Subcutaneous abdominal adipose tissue (tissue), 5 donors: ENCODE results near the gene SPAG4.

Experiments used
- H3K27ac ChIP-seq: one replicate; pipeline ENCODE4 v1.7.0; 2013; ENCODE audit warnings: low read depth, mild to moderate bottlenecking, inconsistent platforms, low read length, moderate library complexity
- H3K27me3 ChIP-seq, 5 donors: one replicate each; pipeline ENCODE4 v1.7.0; 2013; ENCODE audit warnings: low read length in 5 of 5, inconsistent platforms in 1 of 5; ENCODE audit not compliant: control insufficient read depth in 5 of 5, insufficient read depth in 4 of 5
- H3K36me3 ChIP-seq, 5 donors: one replicate each; pipeline ENCODE4 v1.7.0; 2013; ENCODE audit warnings: low read length in 5 of 5; ENCODE audit not compliant: control insufficient read depth in 5 of 5, insufficient read depth in 5 of 5
- H3K4me1 ChIP-seq, 5 donors: one replicate each; pipeline ENCODE4 v1.7.0; 2013; ENCODE audit warnings: low read length in 5 of 5, mild to moderate bottlenecking in 3 of 5, moderate library complexity in 1 of 5; ENCODE audit not compliant: control insufficient read depth in 5 of 5, insufficient read depth in 5 of 5
- H3K4me3 ChIP-seq, 5 donors: one replicate each; pipeline ENCODE4 v1.7.0; 2013; ENCODE audit warnings: low read length in 5 of 5, low read depth in 1 of 5
- H3K9ac ChIP-seq, 5 donors: one replicate each; pipeline ENCODE4 v1.7.0; 2013; ENCODE audit warnings: low read length in 5 of 5, mild to moderate bottlenecking in 4 of 5, moderate library complexity in 3 of 5
- H3K9me3 ChIP-seq, 5 donors: one replicate each; pipeline ENCODE4 v1.7.0; 2013; ENCODE audit warnings: low read length in 5 of 5; ENCODE audit not compliant: control insufficient read depth in 5 of 5
- donor health status: healthy.
- donor health status: healthy.
- donor health status: healthy.
- donor health status: healthy.
- donor health status: healthy.

The SPAG4 gene

GRCh38 chr20:35636095-35636494 lies 20.5 kb downstream of the SPAG4 start:
- Histone ChIP-seq H3K9me3 (no peaks in the 10 kb centered on the region), H3K4me1 (peaks cover 0 to 13% (median 9%) of the 10 kb centered on the region in 5 donors), H3K9ac (peak overlapping the region in 1 of 5 donors; percentile 19), H3K36me3 (peaks cover 0 to 17% (median 13%) of the 10 kb centered on the region in 5 donors), H3K27me3 (no peaks in the 10 kb centered on the region), H3K4me3 (no peak overlapping the region), H3K27ac (no peak overlapping the region)

- H3K27ac ChIP-seq: no peak overlapping the region
- peaks cover 0 to 16% (median 9%) of the 10 kb centered on the region in 5 donors for H3K4me1 ChIP-seq
- peaks cover 0 to 5% (median 1%) of the 10 kb centered on the region in 5 donors for H3K36me3 ChIP-seq
- no peak overlapping the region for H3K9ac ChIP-seq
- no peaks in the 10 kb centered on the region for H3K9me3 ChIP-seq
- H3K4me3 ChIP-seq: no peak overlapping the region
- H3K27me3 ChIP-seq: no peaks in the 10 kb centered on the region
These were observed 21.6 kb downstream of the SPAG4 start for GRCh38 chr20:35637276-35637675.

GRCh38 chr20:35638751-35639150 lies 23.1 kb downstream of the SPAG4 start:
- Histone ChIP-seq H3K36me3 (no peaks in the 10 kb centered on the region), H3K9ac (no peak overlapping the region), H3K27me3 (no peaks in the 10 kb centered on the region), H3K4me3 (no peak overlapping the region), H3K27ac (no peak overlapping the region), H3K4me1 (peaks cover 0 to 16% (median 9%) of the 10 kb centered on the region in 5 donors), H3K9me3 (no peaks in the 10 kb centered on the region)

GRCh38 chr20:35640724-35641123 lies 25.1 kb downstream of the SPAG4 start:
- Histone ChIP-seq H3K27me3 (no peaks in the 10 kb centered on the region), H3K4me1 (peaks cover 0 to 11% (median 7%) of the 10 kb centered on the region in 5 donors), H3K27ac (no peak overlapping the region), H3K9me3 (no peaks in the 10 kb centered on the region), H3K36me3 (no peaks in the 10 kb centered on the region), H3K9ac (no peak overlapping the region), H3K4me3 (no peak overlapping the region)

DNA sequence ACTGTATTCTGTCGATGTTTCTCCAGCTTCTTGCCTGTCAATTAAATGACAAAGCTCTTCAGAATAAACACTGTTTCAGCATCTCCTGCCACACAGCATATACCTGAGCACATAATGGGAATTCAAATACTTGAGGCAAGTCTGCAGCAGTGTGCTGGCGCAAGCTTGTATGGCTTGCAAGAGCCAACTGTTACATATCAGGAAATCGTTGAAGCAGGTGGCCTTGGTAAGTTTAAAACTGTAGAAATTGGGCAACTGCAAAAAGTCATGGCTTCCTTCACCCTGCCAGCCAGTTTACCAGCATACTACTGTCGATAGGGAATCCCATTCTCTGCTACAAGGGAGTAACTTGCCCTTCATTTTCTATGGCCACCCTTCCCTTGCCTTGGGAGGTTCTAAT lies 26.1 kb downstream of the SPAG4 start:
- no peak overlapping the region for H3K27ac ChIP-seq
- no peaks in the 10 kb centered on the region for H3K9me3 ChIP-seq
- H3K4me1 ChIP-seq: peaks cover 0 to 4% (median 2%) of the 10 kb centered on the region in 5 donors

DNA sequence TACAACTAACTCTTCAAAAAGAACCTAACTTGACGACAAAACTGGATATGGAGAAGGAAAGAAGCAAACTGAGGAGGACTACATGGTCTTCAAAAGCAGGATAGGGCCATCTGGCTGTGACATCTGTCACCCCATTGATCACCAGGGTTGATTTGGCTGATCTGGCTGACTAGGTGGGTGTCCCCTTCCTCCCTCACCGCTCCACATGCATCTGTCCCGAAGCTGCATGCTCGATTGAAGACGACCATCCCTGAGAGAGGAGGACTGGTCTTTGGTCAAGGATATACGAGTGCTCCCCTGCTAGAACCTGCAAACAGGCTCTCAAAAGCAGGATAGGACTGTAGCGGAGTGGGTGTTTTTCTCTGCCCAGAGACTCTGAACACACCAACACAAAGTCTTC lies 27.4 kb downstream of the SPAG4 start:
- Histone ChIP-seq H3K27ac (no peak overlapping the region), H3K9me3 (no peaks in the 10 kb centered on the region), H3K27me3 (no peaks in the 10 kb centered on the region), H3K9ac (no peak overlapping the region), H3K4me3 (no peak overlapping the region), H3K36me3 (peaks cover 0 to 4% (median 0%) of the 10 kb centered on the region in 5 donors), H3K4me1 (peaks cover 0 to 4% (median 0%) of the 10 kb centered on the region in 5 donors)

More for the DNA sequence above, 26.1 kb downstream of the SPAG4 start:
- no peaks in the 10 kb centered on the region for H3K36me3 ChIP-seq
- no peak overlapping the region for H3K9ac ChIP-seq
- H3K4me3 ChIP-seq: no peak overlapping the region
- no peaks in the 10 kb centered on the region for H3K27me3 ChIP-seq

DNA sequence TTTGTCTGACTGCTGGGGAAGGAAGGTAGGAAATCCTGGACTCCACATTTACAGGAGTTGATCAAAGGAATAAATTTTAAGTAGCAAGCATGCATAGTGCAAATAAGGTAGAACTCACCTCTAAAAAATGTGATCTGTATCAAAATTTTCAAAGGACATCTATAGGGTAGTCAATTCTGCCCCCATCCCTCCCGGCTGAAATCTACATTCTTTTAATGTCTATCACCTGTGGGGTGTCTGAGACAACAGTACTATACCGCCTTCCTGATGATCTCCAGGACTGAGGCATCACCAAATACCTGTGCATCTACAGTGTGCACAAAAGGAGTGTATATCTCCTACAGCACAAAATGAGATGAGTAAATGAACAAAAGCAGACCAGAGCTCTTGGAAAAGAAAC lies 29.2 kb downstream of the SPAG4 start:
- Histone ChIP-seq H3K27me3 (no peaks in the 10 kb centered on the region), H3K4me3 (no peak overlapping the region), H3K4me1 (peaks cover 0 to 7% (median 0%) of the 10 kb centered on the region in 5 donors), H3K9ac (no peak overlapping the region), H3K27ac (no peak overlapping the region), H3K9me3 (no peaks in the 10 kb centered on the region), H3K36me3 (peaks cover 0 to 4% (median 0%) of the 10 kb centered on the region in 5 donors)

DNA sequence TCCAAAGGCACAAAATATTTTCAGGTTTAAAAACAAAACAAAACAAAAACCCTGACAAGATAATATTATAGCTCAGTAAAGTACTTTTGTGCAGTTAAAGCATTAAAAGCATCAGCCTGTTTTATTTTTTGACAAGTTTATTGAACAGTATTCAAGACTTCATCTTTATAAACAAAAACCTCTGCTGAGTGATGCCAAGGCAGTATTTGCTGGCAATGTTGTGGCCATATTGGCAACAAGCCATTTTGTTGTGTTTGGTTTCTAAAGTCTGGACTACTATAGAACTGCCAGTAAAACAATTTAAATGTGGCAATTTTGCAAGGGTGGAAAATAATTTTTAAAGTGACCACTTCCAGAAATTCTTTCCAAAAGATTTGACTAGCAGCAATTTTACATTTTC lies 33.2 kb downstream of the SPAG4 start:
- Histone ChIP-seq H3K9ac (no peak overlapping the region), H3K36me3 (peaks cover 10 to 18% (median 17%) of the 10 kb centered on the region in 5 donors), H3K27ac (no peak overlapping the region), H3K4me1 (peaks cover 0 to 3% (median 0%) of the 10 kb centered on the region in 5 donors), H3K27me3 (no peaks in the 10 kb centered on the region), H3K4me3 (no peak overlapping the region), H3K9me3 (no peaks in the 10 kb centered on the region)

DNA sequence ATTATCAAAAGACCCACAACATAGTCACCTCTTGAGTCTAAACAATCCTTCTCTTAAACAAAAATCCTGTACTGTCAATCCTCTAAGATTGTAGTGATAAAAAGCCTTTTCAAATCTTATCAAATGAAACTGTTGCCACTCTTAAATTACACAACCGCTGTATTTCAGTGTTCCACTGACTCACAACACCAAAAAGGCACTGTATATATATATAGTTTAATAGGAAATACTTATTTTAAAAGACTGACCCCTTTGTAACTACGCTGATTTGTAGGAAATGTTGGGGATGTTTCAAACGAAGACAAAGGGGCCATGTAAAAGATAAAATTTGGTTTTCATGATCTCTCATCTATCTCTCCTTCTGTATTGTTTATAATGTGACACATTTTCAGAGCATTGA lies 35.0 kb downstream of the SPAG4 start:
- peaks cover 0 to 3% (median 0%) of the 10 kb centered on the region in 5 donors for H3K4me1 ChIP-seq
- H3K27ac ChIP-seq: no peak overlapping the region
- H3K36me3 ChIP-seq: peaks cover 20 to 32% (median 28%) of the 10 kb centered on the region in 5 donors
- no peak overlapping the region for H3K4me3 ChIP-seq
- no peak overlapping the region for H3K9ac ChIP-seq
- H3K9me3 ChIP-seq: no peaks in the 10 kb centered on the region
- no peaks in the 10 kb centered on the region for H3K27me3 ChIP-seq

GRCh38 chr20:35651958-35652357 lies 36.3 kb downstream of the SPAG4 start:
- Histone ChIP-seq H3K9me3 (no peaks in the 10 kb centered on the region), H3K9ac (no peak overlapping the region), H3K4me1 (peaks cover 0 to 3% (median 2%) of the 10 kb centered on the region in 5 donors), H3K27ac (no peak overlapping the region), H3K36me3 (peaks cover 20 to 32% (median 28%) of the 10 kb centered on the region in 5 donors), H3K4me3 (no peak overlapping the region), H3K27me3 (no peaks in the 10 kb centered on the region)
